K562 (cell line): ENCODE results near the gene PET100. TPM values are rescaled to one million over a fixed set of nuclear protein-coding genes. Genes with fewer than 3 reads are reported as not detected.

ENCODE experiments used
- ATAC-seq: fragments of 200-7000 bp; cut with Tn5 transposase; 3 replicates; pipeline ENCODE4 v1.9.1; 2020; ENCODE audit warnings: moderate library complexity
- BruUV-seq: library from RNA; stranded (reverse); fragments of 400-500 nt; replicated peaks from 2 replicates; lab custom pipeline; 2021; lab: Mats Ljungman, UMichigan
- CTCF ChIA-PET: fragments of 300-600 bp; formaldehyde crosslinking; extraction: SDS; loops from one replicate; lab custom pipeline; 2021; ENCODE audit warnings: low intra/inter-chr PET ratio; lab: Yijun Ruan, JAX
- POLR2A ChIA-PET: fragments of 300-600, 350-650 bp; sonication (Branson Sonifier 250); formaldehyde crosslinking; extraction: SDS; loops from one replicate; lab custom pipeline; 2021; ENCODE audit warnings: antibody characterized with exemption, inconsistent platforms; lab: Yijun Ruan, JAX
- DNase-seq, 4 experiments: peaks; one replicate each; pipeline versions ENCODE4 v3.0.0 to v3.0.0-alpha.2; 2011 to 2018; ENCODE audit warnings: low spot score in 3 of 4, mixed read lengths in 3 of 4; ENCODE audit errors: extremely low read depth in 1 of 4
- FAIRE-seq: peaks from 2 replicates; lab custom pipeline; 2011; peaks lifted over from hg19 to GRCh38; lab: Jason Lieb, UNC
- H2AFZ ChIP-seq: 2 replicates; pipeline ENCODE4 v1.6.0; 2011; ENCODE audit warnings: low read depth, low read length, control low read depth, inconsistent platforms
- H3K27ac ChIP-seq: fragments of 200-600 bp; 3 replicates; pipeline ENCODE4 v1.8.0; 2011; ENCODE audit warnings: low read depth, mild to moderate bottlenecking, control low read depth, inconsistent platforms, low read length, moderate library complexity, mixed read lengths; ENCODE audit errors: extremely low read depth
- H3K27me3 ChIP-seq, 2 experiments: fragments of 300-600 bp in 1 of 2; 2 replicates in 1 of 2; 3 replicates in 1 of 2; pipeline versions ENCODE4 v1.6.0 to v1.8.0; 2011; ENCODE audit warnings: inconsistent platforms in 2 of 2, low read length in 2 of 2, mild to moderate bottlenecking in 1 of 2, mixed read lengths in 1 of 2, moderate library complexity in 1 of 2; ENCODE audit not compliant: control insufficient read depth in 2 of 2, insufficient read depth in 2 of 2
- H3K36me3 ChIP-seq: fragments of 300-600 bp; 3 replicates; pipeline ENCODE4 v1.8.0; 2011; ENCODE audit warnings: mild to moderate bottlenecking, low read length, inconsistent platforms; ENCODE audit not compliant: control insufficient read depth, insufficient read depth
- H3K4me1 ChIP-seq, 2 experiments: fragments of 200-600 bp in 1 of 2; replicated peaks in 1 of 2; 2 replicates in 1 of 2; 3 replicates in 1 of 2; pipeline versions ENCODE4 v1.5.1 to v1.8.0; 2011; ENCODE audit warnings: inconsistent platforms in 2 of 2, low read length in 2 of 2, mild to moderate bottlenecking in 1 of 2, mixed read lengths in 1 of 2, moderate library complexity in 1 of 2; ENCODE audit not compliant: control insufficient read depth in 2 of 2, insufficient read depth in 2 of 2
- H3K4me2 ChIP-seq: 2 replicates; pipeline ENCODE4 v1.6.1; 2011; ENCODE audit warnings: low read length, control low read depth, inconsistent platforms, mixed read lengths; ENCODE audit not compliant: insufficient read depth
- H3K4me3 ChIP-seq: fragments of 200-600 bp; sonication (generic), shearing (Covaris generic); 2 replicates; pipeline ENCODE4 v1.5.1; 2016; ENCODE audit warnings: control low read depth, inconsistent platforms
- H3K79me2 ChIP-seq: fragments of 200-600 bp; 3 replicates; pipeline ENCODE4 v1.8.0; 2011; ENCODE audit warnings: low read length, inconsistent platforms; ENCODE audit not compliant: control insufficient read depth, insufficient read depth
- H3K9ac ChIP-seq, 2 experiments: 2 replicates each; pipeline versions ENCODE4 v1.6.0 to v1.6.1; 2011; ENCODE audit warnings: low read depth in 2 of 2, low read length in 2 of 2, control low read depth in 1 of 2, inconsistent platforms in 1 of 2, mild to moderate bottlenecking in 1 of 2, mixed read lengths in 1 of 2; ENCODE audit not compliant: insufficient read depth in 1 of 2
- H3K9me1 ChIP-seq: one replicate; pipeline ENCODE4 v1.6.0; 2011; ENCODE audit warnings: inconsistent platforms, mild to moderate bottlenecking, low read length, moderate library complexity; ENCODE audit not compliant: control insufficient read depth, insufficient read depth
- H3K9me3 ChIP-seq: replicated peaks from 2 replicates; pipeline ENCODE4 v1.5.1; 2011; ENCODE audit warnings: low read depth, low read length, inconsistent platforms; ENCODE audit not compliant: control insufficient read depth, insufficient read depth
- H4K20me1 ChIP-seq: replicated peaks from 2 replicates; pipeline ENCODE4 v1.6.1; 2011; ENCODE audit warnings: low read length, inconsistent platforms, mixed read lengths; ENCODE audit not compliant: control insufficient read depth, insufficient read depth
- POLR2G ChIP-seq: fragments of 200-400 bp; formaldehyde crosslinking; IDR thresholded peaks from 2 replicates; pipeline ENCODE4 v1.6.1; 2017; ENCODE audit warnings: low read depth, mild to moderate bottlenecking, antibody characterized with exemption, low read length, moderate library complexity
- ZNF282 ChIP-seq: sonication (generic); formaldehyde crosslinking; IDR thresholded peaks from 2 replicates; pipeline ENCODE4 v1.8.1; 2023; ENCODE audit warnings: missing genetic modification reagents
- WGBS: fragments of 100-300 bp; shearing (Covaris generic); methylation state at CpG from one replicate; pipeline ENCODE4 v1.1.6; 2016; ENCODE audit warnings: low coverage, mixed read lengths; ENCODE audit not compliant: insufficient coverage; ENCODE audit errors: missing lambda C conversion rate; 5-methylcytosine and 5-hydroxymethylcytosine counted together
- in situ Hi-C: fragments of 300-500 bp; cut with MboI; formaldehyde crosslinking; loops from 4 replicates; pipeline ENCODE4 v1.15.0; 2018; ENCODE audit warnings: inconsistent platforms, mixed read lengths
- intact Hi-C: fragments of 100-400 bp; cut with micrococcal nuclease; formaldehyde crosslinking; loops from 2 replicates; pipeline ENCODE4 v1.14.2; 2022
- polyA plus RNA-seq, 8 experiments: library from polyadenylated mRNA; depleted of rRNA in 4 of 8; stranded (reverse) in 5 of 8; unstranded in 3 of 8; fragments of >200 nt; fragmentation: Nextera tagmentation in 2 of 8; fragmentation: Illumina TruSeq in 1 of 8; extraction: Ambion mirVana in 2 of 8; extraction: Trizol in 1 of 8; gene quantifications; 2 replicates each; pipeline versions ENCODE4 v1.2.1 to v1.2.3, GENCODE V29; 2011 to 2014; ENCODE audit warnings: inconsistent platforms in 1 of 8, missing spikeins in 1 of 8
- total RNA-seq, 7 experiments: library from RNA; depleted of rRNA in 6 of 7; stranded (reverse); fragments of >200 nt in 6 of 7; fragmentation: Illumina TruSeq in 2 of 7; extraction: Trizol in 2 of 7; gene quantifications; 2 replicates each; pipeline versions ENCODE4 v1.2.1 to v1.2.3, GENCODE V29; 2011 to 2021; ENCODE audit warnings: low replicate concordance in 1 of 7

The PET100 gene
- total and polyA plus RNA-seq, 9 of the 15 experiments (the other 6 are each of a cell fraction or from before 2014, with no cell fraction given): 62.3 to 351 (median 98.3) TPM

GRCh38 chr19:7620442-7621412, 8.9 kb upstream of the PET100 start:
- H4K20me1 ChIP-seq: no peaks in the 10 kb centered on the region
- no TSS peak for BruUV-seq
- H3K9me3 ChIP-seq: no peaks in the 10 kb centered on the region
- H3K27me3 ChIP-seq: no peaks in the 10 kb centered on the region
- no peaks in the 10 kb centered on the region for H3K9me1 ChIP-seq
- no peak overlapping the region for H3K27ac ChIP-seq
- no peaks in the 10 kb centered on the region for H3K79me2 ChIP-seq
- 94% methylated on average over 28 of the region's 57 CpGs for WGBS
- ATAC-seq (no peak), DNase-seq (no peak), FAIRE-seq (no peak)
- POLR2A ChIA-PET: interaction anchor here (0.6 to 1.0 kb wide), 2 partner anchors 9 to 946 kb away, joined by 3 to 4 read pairs; partner anchors contain the start of genes PET100 and XAB2
- H2AFZ ChIP-seq: no peak overlapping the region
- peaks cover 2 to 55% of the 10 kb centered on the region in 2 experiments; a peak in 4 of 5 replicates for H3K4me1 ChIP-seq
- H3K36me3 ChIP-seq: peaks cover 57% of the 10 kb centered on the region; the same call in 2 of the 3 replicates
- H3K4me3 ChIP-seq: no peak overlapping the region
- TF ChIP-seq POLR2G: peak; percentile 8
- no peak for TF ChIP-seq ZNF282 (CRISPR knock-in tag)
- intact Hi-C loops (no loop called here), in situ Hi-C loops (no loop called here)
- no peak overlapping the region for H3K9ac ChIP-seq
- CTCF ChIA-PET: no interaction called here
- H3K4me2 ChIP-seq: no peak overlapping the region
